KMS-11 (cell line): Measurements from ENCODE around the gene NUCB2.

Source experiments
- H2AFZ ChIP-seq: fragments of 200-600 bp; sonication (generic); 2 replicates; pipeline ENCODE4 v1.6.1; 2016; ENCODE audit warnings: antibody characterized with exemption, mixed run types, low read depth
- H3K27ac ChIP-seq: fragments of 200-600 bp; sonication (generic); 2 replicates; pipeline ENCODE4 v1.6.1; 2016; ENCODE audit warnings: mild to moderate bottlenecking, mixed run types
- H3K27me3 ChIP-seq: fragments of 200-600 bp; sonication (generic); 2 replicates; pipeline ENCODE4 v1.6.1; 2017; ENCODE audit warnings: mild to moderate bottlenecking, low read depth, mixed run types, moderate library complexity; ENCODE audit not compliant: insufficient read depth
- H3K36me3 ChIP-seq: fragments of 200-600 bp; sonication (generic); 2 replicates; pipeline ENCODE4 v1.6.1; 2017; ENCODE audit warnings: mild to moderate bottlenecking, mixed run types; ENCODE audit not compliant: insufficient read depth
- H3K4me1 ChIP-seq: fragments of 200-600 bp; sonication (generic); 2 replicates; pipeline ENCODE4 v1.6.1; 2016; ENCODE audit warnings: mild to moderate bottlenecking, low read depth, mixed run types; ENCODE audit not compliant: poor library complexity, severe bottlenecking
- H3K4me2 ChIP-seq: fragments of 200-600 bp; sonication (generic); 2 replicates; pipeline ENCODE4 v1.7.0; 2016; ENCODE audit warnings: mild to moderate bottlenecking, mixed run types
- H3K4me3 ChIP-seq: fragments of 200-600 bp; sonication (generic); IDR thresholded peaks from 2 replicates; pipeline ENCODE4 v1.6.1; 2017; ENCODE audit warnings: low read depth, low read length, mixed read lengths; ENCODE audit not compliant: insufficient read depth
- H3K79me2 ChIP-seq: fragments of 200-600 bp; sonication (generic); 2 replicates; pipeline ENCODE4 v1.6.1; 2016; ENCODE audit warnings: low read depth, mixed run types; ENCODE audit not compliant: insufficient read depth
- H3K9ac ChIP-seq: fragments of 200-600 bp; sonication (generic); 2 replicates; pipeline ENCODE4 v1.6.1; 2016; ENCODE audit warnings: mild to moderate bottlenecking, mixed run types
- H4K20me1 ChIP-seq: fragments of 200-600 bp; sonication (generic); 2 replicates; pipeline ENCODE4 v1.6.1; 2016; ENCODE audit warnings: mild to moderate bottlenecking, mixed run types; ENCODE audit not compliant: insufficient read depth
- CTCF ChIP-seq: fragments of 200-600 bp; sonication (generic); conservative IDR thresholded peaks from 2 replicates; pipeline ENCODE4 v1.6.1; 2017; ENCODE audit warnings: low read depth, mild to moderate bottlenecking, antibody characterized with exemption, low read length, moderate library complexity, mixed read lengths

The NUCB2 gene

GRCh38 chr11:17379383-17380180 lies 103.0 kb downstream of the NUCB2 start:
- H3K36me3 ChIP-seq, result no peaks in the 10 kb centered on the region

GRCh38 chr11:17381156-17381555 lies 104.6 kb downstream of the NUCB2 start:
- Histone ChIP-seq H3K4me1 (peaks cover 4% of the 10 kb centered on the region), H2AFZ (no peak overlapping the region), H3K9ac (no peak overlapping the region), H3K27ac (no peak overlapping the region), H3K27me3 (no peaks in the 10 kb centered on the region), H3K4me2 (no peak overlapping the region), H3K4me3 (no peak overlapping the region), H4K20me1 (no peaks in the 10 kb centered on the region), H3K36me3 (no peaks in the 10 kb centered on the region), H3K79me2 (no peaks in the 10 kb centered on the region)
- TF ChIP-seq CTCF, result no peak

More at GRCh38 chr11:17379383-17380180, 103.0 kb downstream of the NUCB2 start:
- Histone ChIP-seq H3K27ac (no peak overlapping the region), H3K4me1 (no peaks in the 10 kb centered on the region), H4K20me1 (no peaks in the 10 kb centered on the region), H3K4me2 (no peak overlapping the region), H3K79me2 (no peaks in the 10 kb centered on the region), H3K4me3 (no peak overlapping the region), H2AFZ (no peak overlapping the region), H3K9ac (no peak overlapping the region), H3K27me3 (no peaks in the 10 kb centered on the region)
- TF ChIP-seq CTCF, result no peak
